Measurements from ENCODE around the gene SNX1.

The SNX1 gene

DNA sequence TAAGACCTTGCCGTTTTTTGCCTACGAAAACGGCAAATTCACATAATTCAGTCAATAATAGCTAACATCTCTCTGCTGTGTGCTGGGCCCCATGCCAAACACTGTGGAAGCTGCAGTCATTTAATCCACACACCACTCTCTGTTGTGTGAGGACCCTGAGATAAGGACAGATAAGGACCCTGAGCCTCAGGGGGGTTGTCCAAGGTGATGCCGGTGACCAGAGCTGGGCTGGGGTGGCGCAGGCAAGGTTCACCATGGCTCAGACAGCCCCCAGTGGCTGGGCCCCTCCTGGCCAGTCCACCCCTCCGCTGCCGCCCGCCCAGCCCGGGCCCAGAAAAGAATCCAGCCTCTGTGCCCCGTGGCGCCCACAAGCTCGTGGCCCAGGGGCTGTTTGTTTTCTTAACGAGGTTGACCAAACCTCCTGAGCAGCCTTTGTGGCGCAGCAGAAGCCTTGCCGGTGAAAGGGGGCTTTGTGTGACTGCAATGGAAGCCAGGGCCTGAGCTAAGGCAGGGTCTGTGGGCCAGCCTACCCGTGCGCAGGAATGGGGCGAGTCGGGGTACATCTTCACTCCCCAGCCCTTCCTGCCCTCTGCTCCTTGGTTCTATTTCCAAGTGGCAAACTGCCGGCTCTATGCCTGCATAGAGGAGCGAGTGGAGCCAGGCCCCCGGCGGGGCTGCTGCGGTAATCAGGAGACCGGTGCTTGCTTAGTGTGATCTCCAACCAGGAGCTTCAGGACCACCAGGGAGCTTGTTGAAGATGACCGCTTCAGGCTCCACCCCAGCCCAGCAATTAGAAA lies 51.3 kb downstream of the SNX1 start:
- DNase-seq (ENCODE audit: low spot score) = peak; percentile 67

DNA sequence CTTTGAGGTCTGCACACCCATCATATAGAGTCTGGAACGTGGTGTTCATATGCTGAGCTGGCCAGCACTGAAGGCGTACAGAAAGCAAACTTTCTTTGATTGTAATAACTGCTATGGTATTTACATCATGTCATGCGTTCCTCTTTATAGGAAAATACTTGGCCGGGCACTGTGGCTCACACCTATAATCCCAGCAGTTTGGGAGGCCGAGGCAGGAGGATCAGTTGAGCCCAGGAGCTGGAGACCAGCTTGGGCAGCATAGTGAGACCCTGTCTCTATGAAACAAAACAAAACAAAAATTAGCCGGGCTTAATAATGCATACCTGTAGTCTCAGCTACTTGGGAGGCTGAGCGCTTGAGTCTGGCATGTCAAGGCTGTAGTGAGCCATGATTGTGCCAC lies 52.4 kb downstream of the SNX1 start:
- DNase-seq (ENCODE audit: low spot score) = no peak

DNA sequence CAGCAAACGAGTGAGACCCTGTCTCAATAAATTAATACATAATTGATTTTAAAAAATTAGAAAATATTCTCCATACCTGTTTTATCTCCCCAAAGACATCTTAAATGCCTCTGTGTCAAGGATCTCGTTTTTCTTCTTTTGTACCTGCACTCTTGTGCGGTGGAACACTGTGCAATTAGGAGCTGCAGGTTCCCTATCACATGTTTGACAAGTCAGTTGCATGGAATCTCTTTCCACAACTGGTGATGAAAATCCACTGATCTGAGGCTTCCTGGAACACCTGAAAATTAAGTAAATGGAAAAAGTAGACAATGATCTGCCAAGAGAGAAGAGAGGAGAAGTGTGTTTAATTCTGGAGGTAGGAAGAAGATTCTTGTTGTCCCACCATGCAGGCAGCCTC lies 52.8 kb downstream of the SNX1 start:
- no peak for DNase-seq (ENCODE audit: low spot score)

DNA sequence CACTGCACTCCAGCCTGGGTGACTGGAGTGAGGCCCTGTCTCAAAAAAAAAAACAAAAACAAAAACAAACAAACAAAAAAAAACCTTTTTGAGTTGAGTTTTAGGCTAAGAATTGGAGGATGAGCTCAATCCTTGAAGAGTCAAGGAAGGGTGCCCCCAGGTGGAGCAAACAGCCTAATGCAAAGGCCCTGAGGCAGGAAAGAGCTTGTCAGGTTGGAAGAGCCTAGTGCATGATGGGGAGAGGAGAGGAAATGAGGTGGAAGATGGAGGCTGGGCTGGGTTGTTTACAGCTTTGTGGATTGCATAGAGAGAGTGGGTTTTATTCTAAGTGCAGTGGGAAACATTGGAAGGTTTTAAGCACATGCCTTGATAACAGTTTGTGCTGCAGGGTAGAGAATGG lies 53.6 kb downstream of the SNX1 start:
- DNase-seq (ENCODE audit: low spot score) = peak; percentile 68

DNA sequence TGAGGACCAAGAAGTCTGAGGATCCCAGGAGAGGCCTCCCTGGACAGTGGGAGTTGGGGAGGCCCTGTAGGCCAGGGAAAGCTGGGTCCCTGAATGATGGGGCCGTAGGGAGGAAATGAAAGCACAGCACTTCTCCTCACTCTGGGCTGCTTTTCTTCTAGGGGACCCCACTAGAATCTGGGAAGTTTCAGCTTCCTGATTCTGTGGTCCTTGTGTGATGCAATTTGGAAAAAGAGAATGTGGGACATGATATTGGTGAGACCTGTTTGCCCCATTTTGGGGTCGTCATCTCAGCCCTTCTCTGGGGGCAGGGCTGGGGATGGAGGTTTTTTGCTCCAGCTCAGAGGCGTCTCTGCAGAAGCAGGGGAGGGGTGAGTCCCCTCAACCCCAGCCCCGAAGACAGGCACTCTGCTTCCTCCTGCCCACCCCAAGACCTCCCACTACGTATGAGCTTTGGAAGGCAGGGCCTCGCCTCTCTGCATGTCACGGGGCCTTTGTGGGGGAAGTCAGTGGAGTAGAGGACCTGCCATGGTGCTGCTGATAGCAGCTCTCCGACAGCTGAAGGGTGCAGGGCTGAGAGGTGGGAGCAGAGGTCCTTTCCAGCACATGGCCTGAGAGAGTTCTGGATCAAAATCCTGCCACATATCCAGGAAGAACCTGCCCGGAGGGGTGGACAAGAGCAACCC lies 54.3 kb downstream of the SNX1 start:
- DNase-seq (ENCODE audit: low spot score) = peak; percentile 73

DNA sequence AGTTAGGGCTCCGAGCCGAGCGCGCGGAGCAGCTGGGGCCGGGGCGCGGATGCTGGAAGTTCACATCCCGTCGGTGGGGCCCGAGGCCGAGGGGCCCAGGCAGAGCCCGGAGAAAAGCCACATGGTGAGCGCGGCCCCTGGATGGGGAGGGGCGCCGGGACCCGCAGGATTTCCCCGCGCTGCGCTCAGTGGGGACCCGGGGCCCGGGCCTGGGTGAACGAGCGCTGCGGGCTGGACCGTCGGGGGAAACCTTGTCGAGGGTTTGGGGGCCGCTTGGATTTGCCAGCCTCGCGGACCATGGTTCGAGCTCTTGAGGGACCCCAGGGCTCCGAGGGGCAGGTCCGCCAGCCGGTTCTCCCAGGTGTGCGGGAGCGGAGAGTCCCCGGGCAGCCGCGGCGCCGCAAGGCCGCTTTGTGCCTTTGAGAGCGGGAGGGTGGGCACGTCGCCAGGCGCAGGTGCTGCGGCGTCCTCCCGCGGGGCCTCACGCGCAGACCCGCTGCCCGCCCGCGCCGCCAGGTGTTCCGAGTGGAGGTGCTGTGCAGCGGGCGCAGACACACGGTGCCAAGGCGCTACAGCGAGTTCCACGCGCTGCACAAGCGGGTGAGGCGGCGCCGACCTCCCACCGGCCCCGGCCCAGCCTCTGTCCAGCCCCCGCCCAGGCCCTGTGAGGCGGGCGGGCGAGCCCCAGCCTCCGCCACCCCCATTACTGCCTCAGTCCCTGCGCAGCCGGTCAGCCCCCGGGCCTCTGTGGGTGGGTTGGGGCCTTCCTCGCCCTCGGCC lies 56.1 kb downstream of the SNX1 start, which contains the start of gene SNX22:
Gene SNX22, plus strand, starts transcription at position 5 of the 780 bp plus-strand sequence. Its CDS starts 45 bp downstream, at position 50.
- DNase-seq (ENCODE audit: low spot score) = no peak

DNA sequence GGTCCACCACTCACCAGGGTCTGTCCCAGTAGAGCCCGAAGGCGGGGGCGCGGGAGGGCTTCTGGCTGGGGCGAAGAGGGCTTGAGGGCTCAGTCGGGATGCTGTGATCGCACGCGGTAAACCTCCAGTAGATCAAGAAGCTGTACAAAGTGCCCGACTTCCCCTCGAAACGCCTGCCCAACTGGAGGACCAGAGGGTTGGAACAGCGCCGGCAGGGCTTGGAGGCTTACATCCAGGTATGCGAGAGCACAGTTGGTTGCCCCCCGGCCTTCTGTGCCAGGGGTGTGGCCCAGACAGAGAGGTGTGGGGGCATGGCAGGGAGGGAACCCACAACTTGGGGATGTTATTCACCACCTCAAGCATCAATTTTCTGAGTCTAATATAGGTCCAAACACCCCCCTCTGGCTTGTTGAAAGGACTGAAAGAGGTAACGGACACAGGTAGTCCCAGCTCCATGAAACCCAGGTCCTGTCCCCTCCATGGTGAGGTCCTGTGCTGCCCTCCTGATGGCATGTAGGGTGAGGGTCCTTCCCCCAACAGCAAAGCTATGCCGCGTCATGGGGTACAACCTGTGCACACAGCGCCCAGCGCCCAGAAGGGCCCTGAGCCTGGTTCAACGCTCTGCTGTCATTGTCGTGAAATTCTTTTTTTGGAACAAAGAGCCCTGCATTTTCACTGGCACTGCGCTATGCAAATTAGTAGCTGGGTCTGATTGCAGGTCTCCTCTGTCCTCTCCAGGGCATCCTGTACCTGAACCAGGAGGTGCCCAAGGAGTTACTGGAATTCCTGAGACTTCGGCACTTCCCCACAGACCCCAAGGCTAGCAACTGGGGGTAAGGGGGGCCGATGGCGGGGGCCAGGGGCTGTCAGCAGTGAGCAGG lies 57.0 kb downstream of the SNX1 start:
- no peak for DNase-seq (ENCODE audit: low spot score)

DNA sequence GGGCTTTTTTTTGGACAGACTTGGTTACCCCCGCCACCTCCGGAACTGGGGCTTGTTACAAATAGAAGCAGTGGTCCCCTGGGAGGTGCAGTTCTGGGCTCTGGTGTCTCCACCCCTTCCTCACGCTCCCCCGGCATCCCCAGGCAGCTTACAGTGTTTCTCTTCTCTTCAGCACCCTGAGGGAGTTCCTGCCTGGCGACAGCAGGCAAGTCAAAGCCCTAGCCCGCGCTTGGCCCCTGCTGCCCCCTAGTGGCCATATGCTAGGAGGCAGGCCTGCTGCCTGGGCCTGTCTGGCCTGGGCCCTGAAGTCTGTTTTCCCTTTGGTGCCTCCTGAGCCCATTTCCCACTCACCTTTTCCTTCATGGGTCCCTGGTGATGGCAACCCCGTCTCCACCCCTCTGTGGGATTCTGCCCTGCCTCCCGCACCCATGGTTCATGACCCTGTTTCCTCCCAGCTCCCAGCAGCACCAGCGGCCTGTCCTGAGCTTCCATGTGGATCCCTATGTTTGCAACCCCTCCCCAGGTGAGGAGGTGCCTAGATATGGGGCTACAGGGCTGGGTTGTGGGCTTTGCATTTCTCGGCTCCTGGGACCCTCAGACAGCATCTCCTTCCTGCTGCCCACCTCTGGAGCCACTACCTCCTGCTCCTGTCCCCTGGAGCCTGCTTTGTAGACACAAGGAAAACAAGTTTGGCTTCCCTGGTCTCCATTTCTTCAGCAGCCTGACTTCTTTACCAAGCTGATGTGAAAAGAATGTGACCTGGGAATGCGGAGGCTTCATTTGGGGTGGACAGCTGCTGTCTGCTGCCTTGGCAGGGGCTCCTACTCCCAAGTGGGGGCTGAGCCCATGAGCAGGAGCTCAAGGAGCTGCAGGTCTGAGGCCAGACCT lies 57.9 kb downstream of the SNX1 start:
- DNase-seq (ENCODE audit: low spot score) = peak; percentile 92

DNA sequence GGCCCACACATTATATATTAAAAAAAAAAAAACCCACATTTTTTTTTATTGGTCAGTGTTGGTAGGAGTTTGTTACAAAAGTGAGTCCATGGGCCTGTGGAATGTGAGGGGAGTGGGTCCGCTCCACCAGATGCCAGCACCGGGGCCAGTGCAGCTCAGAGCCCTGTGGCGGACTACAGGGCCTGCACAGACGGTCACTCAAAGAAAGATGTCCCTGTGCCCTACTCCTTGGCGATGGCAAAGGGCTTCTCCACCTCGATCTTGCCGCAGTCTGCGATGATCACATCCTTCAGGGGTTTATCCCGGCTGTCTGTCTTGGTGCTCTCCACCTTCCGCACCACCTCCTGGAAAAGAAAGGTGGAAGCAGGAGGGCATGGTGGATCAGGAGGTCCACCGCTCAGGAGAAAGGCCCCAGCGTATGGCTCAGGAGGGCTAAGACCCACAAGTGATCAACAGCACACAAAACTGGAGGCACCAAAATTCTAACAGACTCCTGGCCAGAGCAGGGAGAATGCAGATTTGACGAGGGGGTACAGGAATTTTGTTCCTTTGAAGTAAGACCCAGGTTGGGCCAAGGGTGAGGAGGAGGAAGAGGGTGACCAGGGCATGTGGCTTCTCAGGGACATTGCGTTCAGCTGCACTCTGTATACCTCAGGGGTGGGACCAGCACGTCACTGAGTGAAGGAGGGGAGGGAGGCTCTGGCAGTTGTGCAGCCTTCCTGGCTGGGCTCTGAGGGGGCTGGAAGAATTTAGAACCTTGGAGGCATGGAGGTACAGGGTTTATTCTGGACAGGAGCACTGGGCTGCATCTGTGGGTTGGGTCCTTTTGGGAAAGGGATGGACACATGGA lies 60.2 kb downstream of the SNX1 start:
- no peak for DNase-seq (ENCODE audit: low spot score)

DNA sequence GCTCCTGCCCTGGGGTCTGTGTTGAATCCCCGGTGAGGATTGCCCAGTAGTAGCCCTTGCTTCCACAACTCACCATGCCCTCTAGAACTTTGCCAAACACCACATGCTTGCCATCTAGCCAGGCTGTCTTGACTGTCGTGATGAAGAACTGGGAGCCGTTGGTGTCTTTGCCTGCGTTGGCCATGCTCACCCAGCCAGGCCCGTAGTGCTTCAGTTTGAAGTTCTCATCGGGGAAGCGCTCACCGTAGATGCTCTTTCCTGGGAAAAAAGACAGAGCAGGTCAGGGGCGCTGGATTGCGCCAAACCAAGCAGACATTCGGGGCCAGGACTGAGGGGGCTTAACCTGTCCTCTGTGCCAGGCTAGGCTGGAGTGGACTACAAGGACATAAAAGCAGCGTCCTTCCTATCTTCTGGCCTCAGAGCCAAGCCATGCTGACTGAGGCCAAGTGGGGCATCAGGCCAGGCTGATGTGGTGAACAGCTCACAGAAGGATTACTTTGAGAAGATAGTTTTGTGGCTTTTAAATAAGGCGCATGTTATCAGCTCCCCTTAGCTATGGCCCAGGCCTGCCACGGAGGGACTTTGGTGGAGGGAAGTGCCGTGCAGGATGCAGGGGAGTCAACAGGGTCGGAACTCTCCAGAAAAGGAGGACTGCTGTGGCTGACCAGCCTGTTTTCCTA lies 61.0 kb downstream of the SNX1 start:
- no peak for DNase-seq (ENCODE audit: low spot score)

DNA sequence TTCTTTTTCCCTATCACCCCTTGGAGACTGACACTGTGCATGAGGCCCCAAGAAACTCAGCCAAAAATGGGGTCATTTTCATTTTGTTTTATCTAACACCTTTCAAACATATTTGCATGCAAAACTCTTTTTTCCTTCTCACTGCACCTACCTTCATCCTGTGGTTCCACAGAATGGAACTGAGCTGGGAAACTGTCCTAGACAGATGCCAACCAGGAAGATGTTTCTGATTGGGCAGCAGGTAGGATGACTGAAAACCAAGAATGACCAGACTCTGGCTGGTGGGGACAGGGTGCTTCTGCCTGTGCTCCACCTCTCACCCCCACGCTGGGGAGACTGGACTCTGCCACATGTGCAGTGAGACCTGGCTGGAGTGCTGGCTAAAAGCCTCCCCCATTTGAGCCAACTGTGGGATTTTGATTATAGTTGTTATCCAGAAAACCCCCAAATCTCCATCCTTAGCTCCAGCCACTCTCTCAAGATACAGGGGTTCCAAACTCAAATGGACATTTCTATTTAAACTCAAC lies 61.9 kb downstream of the SNX1 start:
- no peak for DNase-seq (ENCODE audit: low spot score)

DNA sequence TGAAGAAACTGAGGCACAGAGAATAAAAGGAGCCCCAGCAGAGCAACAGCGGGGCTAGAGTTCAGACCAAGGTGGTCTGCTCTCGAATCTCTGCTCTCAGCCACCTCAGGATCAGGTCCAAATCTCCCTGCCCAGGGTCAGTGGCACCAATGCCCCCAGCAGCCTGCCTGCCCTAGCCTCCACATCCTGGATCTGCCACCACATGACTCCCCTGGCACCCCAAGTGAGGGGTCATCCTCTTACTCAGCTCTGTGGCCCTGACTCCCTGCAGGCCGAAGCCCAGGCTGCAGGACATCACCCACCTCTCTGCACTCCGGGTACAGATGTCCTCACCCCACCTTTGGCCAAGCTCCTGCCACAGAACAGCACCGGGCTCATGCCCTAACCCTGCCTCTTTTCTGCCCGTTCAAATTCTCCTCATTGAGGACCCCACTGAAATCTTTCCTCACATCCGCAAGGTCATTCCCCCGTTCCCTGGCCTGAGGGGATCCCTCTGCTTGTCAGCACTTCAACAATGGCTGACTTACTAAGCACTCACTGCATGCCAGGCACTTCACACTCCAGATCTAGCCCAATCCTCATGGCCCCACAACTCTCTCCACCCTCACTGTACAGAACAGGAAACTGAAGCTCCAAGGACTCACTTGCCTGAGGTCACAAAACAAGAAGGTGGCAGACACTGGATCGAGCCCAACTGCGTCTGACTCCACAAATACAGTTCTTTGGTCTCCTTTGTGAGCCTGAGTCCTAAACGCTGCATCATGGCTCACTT lies 62.8 kb downstream of the SNX1 start:
- no peak for DNase-seq (ENCODE audit: low spot score)

DNA sequence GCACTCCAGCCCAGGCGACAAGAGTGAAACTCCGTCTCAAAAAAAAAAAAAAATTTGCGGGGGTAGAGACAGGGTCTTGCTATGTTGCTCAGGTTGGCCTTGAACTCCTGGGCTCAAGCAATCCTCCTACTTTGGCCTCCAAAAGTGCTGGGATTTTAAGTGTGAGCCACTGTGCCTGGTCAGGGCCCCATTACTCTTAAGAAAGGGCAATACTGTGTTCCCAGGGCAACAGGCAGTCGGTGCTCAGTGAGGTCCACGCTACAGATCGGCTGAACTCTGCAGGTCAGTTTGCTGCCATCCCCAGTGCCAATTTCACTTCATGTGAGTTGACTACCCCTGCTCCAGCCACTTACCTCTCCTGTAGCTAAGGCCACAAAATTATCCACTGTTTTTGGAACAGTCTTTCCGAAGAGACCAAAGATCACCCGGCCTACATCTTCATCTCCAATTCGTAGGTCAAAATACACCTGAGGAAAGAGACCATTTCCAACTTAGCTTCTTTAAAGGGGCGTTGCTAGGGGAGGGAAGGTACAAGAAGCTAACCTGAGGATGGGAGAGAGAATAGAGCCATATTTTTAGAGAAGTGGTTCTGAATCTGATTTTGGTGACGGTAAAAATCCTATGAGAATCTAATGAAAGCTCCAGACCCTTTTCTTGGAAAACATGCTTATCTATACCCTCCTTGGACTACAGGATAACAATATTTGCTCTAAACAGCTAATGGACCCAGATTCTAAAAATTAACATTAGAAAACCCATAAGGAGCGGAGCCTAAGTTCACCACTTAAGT lies 66.1 kb downstream of the SNX1 start:
- DNase-seq (ENCODE audit: low spot score) = no peak

DNA sequence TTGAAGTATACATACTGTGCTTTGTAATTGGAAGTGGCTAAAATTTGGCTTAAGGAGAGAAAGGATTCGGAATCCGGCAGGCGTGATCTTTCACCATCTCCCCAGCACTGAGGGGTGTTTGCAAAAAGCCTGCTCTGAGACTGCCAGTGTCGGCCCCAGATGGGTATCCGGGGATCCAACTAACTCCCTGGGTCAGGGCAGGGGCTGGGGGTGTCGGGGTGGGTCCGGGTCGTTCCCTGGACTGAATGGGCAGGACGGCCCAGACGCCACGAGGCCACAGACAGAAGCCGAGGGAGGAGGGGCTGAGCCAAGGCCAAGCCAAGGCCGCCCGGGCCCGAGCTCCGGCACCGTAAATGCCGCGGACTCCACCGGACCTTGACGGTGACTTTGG lies 66.7 kb downstream of the SNX1 start:
- no peak for DNase-seq (ENCODE audit: low spot score)

DNA sequence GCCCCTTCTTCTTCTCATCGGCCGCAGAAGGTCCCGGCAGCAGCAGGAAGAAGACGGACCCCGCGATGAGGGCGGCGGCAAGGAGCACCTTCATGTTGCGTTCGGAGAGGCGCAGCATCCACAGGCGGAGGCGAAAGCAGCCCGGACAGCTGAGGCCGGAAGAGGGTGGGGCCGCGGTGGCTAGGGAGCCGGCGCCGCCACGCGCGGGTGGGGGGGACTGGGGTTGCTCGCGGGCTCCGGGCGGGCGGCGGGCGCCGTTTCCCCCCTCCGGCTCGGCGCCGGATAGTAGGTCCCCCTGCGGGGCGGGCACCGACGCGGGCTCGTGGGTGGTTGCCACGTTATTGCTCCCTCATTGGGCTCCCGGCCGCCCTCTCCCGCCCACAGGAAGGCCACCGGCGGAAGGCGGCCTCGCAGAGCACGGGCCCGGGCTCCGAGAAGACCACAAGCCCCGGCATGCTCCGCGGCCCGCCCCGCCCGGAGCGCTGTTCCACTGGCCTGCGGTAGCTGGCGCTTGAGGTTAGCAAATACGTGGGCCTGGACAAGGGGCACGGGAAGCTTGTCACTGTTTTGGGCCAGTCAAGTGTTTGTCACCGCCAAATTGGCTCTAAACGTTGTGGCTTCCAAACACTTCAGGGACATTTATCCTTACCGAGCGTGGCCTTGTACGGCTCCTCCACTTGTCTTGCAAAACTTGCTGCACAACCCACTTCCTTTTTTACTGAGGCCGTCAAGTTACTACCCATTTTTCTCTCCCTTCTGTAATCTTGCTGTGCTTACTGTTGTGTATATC lies 67.3 kb downstream of the SNX1 start, which contains the start of gene PPIB:
Gene PPIB, minus strand, starts transcription at position 154 of the 790 bp plus-strand sequence. Its CDS starts 36 bp downstream, at position 118.
- peak; percentile 97 for DNase-seq (ENCODE audit: low spot score)

DNA sequence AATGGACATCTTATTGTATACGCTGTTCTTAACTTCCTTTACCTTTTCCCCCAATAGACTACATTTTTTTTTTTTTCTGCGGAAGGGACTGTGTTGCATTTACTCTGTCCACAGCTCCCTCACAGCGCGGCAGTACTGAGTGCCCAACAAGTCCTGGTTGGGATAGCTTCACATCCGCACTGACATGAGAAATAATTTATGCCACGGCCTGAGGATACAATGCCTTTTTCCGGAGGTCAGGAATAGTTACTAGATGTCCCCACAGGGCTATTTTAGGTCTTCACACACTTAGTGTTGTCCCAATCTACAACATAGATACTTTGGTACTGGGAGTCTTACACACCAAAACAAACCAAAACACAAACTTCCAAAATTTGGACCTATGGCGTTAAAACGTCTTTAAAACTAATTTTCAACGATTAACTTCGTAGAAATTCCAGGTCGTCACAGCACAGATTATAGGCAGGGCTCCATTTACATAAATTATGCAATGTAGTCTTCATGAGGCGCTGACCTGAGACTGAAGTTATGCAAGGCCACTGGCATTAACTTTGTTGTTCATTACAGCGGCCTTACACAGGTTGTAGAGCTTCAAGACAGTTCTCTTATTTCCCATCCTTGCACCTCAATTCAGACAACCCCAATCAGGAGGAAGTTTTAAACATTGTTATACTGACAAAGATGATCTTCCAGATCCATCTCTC lies 68.0 kb downstream of the SNX1 start:
- no peak for DNase-seq (ENCODE audit: low spot score)
